Stimulated activated CD4-positive, alpha-beta T cell treated with anti-CD3 and anti-CD28 coated beads, Interleukin-15, amount 100 ng/mL, for 1 hour (primary cell): ENCODE results near the gene ZNF821.
"Not testable (repeated sequence)": the region's sequence is repeated elsewhere in the genome, so short reads cannot be mapped to it uniquely, and the experiment has no call there.

Experiments
- DNase-seq, 2 donors: peaks; one replicate each; pipeline ENCODE4 v3.0.0-alpha.2; 2020; ENCODE audit warnings: low read depth in 1 of 2, low spot score in 1 of 2

ZNF821 gene

DNA sequence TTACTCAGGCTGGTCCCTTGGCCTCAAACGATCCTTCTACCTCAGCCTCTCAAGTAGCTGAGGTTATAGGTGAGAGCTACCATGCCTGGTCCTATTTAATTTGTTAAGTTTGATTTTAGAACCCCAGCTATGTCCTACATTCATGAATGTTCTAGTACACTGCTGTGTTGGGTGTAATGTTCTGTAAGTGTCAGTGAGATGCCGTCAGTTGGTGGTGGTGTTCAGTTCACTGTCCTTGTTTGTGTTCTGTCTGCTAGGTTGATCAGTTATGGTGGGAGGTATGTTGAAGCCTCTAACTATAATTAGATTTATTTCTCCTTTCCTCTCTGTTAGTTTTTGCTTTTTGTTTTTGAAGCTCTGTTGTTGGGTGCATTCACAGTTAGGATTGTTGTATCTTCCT, 19.6 kb upstream of the ZNF821 start:
- no peak for DNase-seq

DNA sequence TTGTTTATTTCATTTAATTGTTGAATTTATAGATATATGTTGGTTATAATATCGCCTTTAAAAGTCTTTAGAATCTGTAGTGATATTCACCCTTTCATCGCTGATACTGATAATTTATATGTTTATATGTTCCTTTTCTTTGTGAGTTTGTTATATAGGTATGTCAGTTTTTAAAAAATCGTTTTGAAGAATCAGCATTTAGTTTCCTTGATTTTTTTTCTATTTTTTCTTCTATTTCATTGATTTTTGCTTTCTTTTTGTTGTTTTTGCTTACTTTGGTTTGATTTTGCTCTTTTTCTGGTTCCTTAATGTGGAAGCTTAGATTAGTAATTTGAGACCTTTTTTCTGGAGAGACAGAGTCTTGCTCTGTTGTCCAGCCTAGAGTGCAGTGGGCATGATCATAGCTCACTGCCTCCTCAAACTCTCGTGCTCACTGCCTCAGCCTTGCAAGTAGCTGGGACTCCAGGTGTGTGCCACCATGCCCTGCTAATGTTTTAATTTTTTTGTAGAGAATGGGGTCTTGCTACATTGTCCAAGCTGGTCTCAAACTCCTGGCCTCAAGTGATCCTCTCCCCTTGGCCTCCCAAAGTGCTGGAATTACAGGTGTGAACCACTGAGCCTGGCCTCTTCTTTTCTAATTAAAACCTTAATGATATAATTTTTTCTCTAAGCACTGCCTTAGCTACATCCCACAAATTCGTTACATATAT, 18.8 kb upstream of the ZNF821 start:
- DNase-seq: no peak

DNA sequence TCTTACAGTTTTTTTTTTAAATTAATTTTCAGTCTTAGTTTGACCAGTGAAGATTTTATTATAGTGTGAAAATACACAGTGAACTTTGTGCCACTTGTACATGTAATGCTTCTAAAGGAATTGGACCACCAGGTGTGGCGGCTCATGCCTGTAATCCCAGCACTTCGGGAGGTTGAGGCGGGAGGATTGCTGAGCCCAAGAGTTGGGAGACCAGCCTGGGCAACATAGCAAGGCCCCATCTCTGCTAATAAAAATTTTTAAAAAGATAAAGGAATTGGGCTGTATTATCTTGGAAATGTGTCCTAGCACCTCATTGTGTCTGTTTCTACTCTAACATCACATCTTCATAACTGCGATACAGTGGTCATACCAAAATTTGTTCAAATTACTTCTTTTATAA, 15.2 kb upstream of the ZNF821 start:
- DNase-seq: no peak

DNA sequence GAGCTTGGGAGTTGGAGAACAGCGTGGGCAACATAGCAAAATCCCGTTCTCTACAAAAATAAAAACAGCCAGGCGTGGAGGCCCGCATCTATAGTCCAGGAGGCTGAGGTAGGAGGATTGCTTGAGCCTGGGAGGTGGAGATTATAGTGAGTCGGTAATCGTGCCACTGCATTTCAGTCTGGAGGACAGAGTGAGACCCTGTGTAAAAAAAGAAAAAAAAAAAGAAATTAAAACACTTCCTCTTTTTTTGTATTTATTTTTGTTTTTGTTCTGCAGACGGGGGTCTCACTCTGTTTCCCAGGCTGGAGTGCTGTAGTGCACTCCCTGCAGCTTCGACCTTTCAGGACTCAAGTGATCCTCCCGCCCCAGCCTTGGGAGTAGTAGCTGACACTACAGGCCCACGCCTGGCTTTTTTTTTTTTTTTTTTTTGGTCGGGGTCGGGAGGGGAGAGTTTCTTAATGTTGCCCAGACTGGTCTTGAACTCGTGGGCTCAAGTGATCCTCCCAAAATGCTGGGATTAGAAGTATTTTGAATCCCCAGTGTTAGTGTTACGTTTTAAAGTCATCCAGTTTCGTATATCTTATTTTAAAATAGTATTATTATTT, 12.9 kb upstream of the ZNF821 start:
- DNase-seq: no peak

DNA sequence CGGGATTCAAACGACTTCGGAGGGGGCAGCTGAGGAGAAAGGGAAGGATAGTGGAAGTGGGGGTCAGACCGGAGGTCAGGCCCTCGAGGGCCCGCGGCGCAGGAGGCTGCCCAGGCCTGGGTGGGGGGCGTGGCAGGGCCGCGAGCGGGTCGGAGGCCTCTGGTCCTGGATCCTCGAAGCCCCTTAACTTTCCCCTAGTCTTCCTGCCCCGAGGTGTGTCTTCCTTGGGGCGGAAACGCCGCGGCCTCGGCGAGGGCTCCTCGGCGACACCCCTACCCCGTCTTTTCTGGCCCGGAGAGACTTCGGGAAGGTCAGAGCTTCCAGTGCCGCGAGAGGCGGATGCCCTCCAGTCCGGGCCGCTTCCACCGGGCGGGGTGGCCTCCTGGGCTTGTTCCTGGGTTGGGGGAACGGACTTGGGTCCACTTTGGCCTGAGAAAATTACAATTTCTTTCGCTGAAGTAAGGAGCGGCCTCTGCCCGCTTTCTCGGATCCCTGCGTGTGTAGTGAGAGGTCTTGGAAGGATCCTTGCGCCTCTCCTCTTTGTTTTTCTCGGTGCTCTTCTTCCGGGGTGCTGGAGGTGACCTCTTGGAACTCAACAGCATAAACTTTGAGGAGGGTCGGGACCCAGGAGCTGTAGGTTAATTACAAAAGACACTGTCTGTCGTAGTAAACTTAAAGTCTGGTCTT, 11.8 kb upstream of the ZNF821 start:
- DNase-seq: peak; percentile 17 to 27

DNA sequence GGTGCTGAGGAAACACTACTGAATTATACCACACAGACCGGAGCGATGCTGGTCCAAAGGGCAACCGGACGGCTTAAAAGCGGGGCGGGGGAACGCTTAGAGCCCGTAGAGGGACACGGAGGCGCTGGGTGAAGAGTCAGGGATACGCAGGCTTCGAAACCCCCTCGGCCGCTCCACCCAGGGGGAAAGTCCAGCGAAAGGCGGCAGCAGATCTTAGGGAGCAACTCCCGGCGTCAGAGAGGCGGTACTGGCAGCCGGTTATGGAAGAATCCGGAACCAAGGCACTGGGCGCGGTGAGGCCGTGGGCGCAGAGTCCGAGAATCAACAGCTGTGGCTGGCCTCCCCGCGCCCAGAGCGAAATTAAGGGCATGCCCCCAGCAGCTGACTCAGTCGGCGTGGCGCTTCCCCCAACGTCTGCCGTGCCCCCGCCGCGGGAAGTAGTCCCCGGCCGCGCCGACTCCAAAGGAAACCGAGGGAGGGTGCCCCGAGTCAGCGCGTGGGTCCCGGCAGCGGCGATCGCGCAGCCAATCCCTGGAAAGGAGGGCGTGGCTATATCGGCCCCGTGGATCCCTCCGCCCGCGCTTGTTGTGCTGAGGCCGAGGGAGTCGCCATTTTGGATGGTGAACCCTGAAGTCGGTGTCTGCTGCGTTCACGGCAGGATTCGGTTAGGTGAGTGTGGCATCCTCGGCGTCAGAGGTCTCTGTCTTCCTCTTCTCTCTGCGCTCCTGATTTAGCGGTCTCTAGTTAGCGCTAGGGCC, 11.1 kb upstream of the ZNF821 start, which contains the start of gene IST1:
TSS of gene IST1 (plus strand) at position 611 of the 758 bp plus-strand sequence. CDS start 20,110 bp downstream, outside the sequence.
- peak; percentile 95 to 97 for DNase-seq

DNA sequence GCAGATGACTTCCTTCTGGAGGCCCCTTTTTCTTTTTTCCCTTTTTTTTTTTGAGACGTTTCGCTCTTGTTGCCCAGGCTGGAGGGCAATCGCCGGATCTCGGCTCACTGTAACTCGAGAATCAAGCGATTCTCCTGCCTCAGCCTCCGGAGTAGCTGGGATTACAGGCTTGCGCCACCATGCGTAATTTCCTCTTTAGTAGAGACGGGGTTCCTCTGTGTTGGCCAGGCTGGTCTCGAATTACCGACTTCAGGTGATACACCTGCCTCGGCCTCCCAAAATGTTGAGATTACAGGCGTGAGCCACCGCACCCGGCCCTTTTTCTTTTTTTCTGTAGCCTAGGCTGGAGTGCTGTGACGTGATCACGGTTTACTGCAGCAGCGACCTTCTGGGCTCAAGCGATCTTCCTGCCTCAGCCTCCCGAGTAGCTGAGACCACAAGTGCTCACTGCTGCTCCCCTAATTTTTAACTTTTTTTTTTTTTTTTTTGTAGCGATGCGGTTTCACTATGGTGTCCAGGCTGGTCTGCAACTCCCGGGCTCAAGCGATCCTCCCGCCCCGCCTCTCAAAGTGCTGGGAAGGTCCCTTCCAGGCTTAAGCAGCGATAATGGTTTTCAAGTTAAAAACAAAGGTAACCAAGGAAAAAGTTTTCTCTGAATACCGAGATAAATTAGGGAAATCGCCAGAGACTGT, 10.4 kb upstream of the ZNF821 start:
- DNase-seq: no peak

DNA sequence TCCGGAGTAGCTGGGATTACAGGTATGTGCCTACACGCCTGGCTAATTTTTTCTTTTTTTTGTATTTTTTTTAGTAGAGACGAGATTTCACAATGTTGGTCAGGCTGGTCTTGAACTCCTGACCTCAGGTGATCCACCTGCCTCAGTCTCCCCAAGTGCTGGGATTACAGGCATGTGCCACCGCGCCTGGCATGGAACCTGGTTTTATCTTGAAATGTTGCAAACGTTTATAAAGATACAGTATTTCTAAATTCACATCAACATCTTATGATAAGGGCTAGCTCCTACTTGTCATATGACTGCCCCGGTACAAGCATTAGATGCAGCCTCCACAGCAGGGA, 9.9 kb upstream of the ZNF821 start:
- no peak for DNase-seq

DNA sequence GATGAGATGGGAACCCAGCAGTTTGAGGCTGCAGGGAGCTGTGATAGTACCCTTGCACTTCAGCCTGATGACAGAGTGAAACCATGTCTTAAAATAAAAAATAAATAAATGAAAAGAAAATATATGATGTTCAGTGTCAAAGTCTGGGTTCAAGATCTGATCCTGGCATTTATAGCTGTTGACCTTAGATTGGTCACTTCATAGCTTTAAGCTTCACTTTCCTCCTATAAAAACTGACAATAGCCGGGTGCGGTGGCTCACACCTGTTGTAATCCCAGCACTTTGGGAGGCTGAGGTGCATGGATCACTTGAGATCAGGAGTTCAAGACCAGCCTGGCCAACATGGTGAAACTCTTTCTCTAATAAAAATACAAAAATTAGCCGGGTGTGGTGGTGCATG, 5.2 kb upstream of the ZNF821 start:
- no peak for DNase-seq

DNA sequence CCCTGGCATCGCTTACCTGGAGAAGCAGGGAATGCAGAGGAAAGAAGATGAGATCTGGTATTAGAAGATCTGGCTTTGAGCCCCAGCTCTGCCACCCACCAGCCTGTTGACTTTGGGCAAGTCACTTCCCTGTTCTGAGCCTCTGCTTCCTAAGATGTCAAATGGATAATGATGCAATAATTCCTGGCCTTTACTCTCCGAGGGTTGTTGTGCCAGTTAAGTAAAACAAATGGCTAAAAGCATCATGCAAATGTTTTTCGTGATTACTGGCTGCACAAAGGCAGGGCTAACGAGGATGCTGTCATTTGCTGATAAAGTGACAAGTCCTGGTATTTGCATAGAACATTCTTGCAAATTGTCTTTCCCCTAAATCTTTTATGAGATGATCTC, 1.3 kb upstream of the ZNF821 start:
- DNase-seq: no peak

DNA sequence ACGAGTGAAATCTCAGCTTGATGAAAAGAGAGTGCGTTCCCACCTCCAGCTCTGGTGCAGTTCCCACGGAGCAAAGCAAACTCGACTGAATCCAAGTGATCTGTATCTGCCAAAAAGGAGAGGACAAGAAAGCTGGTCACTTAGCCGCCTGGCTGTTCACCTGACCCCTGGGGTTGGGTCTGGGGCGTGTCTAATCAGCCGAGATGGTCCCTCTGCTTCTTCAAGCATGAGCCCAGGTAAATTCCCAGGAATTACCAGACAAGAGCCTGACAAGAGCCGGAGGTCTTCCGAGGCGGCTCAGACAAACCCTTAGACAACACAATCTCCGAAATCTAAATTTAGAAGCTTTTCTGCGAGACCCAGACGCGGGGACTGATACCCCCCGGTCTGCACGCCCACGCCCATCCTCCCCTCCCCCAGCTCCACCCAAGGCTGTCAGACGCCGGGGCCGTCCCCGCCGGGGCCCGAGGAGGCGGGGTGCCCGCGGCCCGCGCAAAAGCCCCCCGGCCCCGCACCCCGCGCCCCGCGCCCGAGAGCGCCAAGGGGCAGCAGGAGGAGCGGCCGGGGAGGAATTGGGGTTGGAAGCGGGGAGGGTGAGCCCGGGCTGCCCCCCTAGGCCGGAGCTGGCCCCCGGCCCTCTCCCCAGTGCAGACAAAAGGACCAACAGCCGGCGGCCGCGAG, 674 bp downstream of the ZNF821 start:
- peak; percentile 28 to 56 for DNase-seq

DNA sequence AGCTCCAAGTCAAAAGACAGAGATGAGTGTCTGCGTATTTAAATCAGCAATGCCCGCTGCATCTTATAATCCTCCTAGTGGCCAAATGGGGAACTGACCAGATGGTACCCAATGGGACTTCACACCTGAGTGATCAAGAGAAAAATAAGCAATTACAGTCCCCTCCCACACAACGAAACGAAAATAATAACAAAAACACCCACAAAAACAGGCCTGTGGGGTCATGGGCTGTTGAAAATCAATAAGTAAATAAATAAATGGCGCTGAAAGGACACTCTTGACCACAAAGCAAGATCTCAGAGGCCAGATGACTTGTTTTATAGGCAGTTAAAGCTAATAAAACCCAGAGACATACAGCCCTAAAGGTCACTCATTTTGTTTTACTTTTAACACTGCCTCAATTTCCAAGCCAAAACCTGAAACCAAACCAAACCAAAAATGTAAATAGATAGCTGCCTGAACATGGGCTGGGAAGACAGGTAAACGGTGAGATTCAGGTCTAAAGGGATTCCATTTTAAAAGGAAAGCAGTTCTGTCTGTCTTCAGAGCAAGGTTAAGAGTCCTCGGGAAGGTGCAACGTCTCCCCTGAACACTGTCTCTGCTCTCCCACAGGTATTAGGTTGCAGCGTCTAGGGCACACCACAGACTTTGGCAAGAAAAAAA, 1.3 kb downstream of the ZNF821 start:
- DNase-seq: peak in 1 of 2 donors; percentile 55

DNA sequence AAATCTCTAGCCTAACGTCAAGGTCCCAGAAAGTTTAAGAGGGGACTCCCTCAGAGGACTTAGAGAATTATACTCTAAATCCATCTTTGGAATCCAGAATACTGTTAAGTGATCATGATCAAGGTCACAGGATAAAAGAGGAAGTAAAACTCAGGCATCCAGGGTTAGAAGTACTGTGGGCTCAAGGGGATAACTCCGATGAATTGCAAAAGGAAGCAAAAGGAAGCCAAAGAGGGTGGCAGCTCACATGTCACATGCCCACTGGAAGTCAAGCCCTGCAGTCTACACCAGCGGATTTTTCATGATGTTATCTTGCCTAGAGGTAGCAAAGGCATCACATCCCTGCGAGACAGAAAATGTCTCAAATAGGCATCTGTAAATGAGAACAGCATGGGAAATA, 3.8 kb downstream of the ZNF821 start:
- no peak for DNase-seq

DNA sequence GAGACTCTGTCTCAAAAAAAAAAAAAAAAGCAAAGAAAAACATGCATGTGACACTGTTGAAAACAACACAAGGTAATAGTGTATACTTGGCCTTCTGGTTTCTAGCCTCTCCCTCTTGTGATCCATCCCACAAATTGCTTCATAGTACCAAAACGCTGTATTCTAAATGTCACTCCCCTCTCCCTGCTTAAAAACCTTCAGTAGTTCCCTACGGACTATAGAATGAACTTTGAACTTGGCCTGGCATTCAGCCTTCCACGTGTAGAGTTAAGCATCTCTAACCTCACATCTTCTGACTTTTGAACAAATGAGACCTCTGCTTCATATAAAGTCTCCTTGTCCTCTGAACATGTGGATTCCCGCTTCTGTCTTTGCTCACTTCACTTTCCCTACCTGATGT, 5.1 kb downstream of the ZNF821 start:
- no peak for DNase-seq

DNA sequence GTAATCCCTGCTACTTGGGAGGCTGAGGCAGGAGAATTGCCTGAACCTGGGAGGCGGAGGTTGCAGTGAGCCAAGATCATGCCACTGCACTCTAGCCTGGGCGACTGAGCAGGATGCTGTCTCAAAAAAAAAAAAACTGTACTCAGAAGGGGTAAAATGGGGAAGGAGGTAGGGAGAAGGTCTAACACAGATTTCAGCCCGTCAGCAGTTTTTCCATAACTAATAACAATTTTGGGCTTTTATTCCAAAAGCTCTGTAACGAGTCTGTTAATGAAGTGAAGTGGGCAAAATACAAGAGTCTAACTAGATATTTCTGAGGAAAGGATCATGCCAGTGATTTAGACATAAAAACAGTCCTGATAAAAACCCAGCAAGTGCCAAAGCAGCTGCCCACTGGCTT, 10.8 kb downstream of the ZNF821 start:
- DNase-seq: no peak

DNA sequence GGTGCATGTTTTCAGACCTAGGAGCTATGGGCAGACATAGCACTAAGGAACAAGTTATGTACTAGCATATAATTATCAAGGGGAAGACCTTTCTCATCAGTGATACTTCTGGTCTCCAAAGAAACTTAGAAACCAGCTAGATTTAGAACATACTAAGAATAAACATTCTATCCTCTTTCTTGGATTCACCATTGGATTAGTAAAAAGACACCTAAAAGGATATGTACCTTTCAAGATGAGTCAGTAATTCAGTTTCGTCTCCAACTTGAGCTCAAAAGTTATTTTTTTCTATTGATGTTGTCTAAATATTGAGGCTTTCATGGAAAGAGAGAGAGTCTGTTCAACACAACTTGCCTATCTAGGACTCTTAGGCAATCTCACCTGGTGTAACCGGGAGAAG, 13.2 kb downstream of the ZNF821 start:
- DNase-seq: no peak

DNA sequence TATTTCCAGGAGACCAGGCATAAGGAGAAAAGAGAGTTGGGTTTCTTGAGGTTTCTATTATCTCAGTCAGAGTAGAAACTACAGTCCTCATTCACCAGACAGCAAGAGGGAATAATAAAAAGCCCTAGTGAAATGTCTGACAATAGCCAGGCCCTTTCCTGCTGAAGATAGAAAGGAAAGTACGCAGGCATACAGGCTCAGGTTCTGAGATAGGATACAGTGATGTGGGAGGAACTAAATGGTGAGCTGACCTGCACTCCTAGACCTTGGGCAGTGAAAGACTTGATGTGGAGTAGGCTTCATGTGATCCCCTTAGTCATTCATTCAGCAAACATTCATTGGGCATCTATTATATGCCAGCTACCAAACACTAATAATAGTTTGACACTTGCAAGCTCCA, 14.9 kb downstream of the ZNF821 start:
- no peak for DNase-seq

DNA sequence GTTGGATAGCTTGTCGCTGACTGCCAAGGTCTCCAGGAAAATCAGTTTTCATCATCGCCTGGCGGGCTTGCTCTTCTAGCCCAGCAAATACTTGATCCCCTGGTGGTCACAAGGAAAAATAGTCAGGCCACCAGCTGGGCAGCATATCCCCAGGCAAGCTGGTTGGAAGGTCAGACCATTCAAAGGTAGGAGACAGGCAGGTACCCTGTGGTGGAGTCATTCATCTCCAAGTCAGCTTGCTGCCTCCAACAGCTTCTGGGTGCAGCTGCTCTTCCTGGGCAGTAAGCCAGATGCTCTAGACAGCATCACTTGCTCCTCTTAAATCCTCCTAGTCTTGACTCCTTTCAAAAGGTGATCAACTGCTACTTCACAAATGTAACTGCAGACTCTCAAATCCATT, 16.0 kb downstream of the ZNF821 start:
- DNase-seq: no peak

DNA sequence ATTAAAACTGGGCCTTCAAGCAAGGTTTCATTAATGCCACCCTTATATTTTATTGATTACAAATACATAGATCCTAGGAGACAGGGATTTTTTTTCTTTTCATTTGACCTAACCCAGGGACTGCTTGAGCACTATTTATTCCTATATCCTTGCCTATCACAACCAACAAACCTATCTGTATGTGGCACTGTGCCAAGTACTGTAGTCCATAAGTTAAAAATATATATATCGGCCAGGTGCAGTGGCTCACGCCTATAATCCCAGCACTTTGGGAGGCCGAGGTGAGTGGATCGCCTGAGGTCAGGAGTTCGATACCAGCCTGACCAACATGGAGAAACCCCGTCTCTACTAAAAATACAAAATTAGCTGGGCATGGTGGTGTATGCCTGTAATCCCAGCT, 16.8 kb downstream of the ZNF821 start:
- not testable (repeated sequence) for DNase-seq

DNA sequence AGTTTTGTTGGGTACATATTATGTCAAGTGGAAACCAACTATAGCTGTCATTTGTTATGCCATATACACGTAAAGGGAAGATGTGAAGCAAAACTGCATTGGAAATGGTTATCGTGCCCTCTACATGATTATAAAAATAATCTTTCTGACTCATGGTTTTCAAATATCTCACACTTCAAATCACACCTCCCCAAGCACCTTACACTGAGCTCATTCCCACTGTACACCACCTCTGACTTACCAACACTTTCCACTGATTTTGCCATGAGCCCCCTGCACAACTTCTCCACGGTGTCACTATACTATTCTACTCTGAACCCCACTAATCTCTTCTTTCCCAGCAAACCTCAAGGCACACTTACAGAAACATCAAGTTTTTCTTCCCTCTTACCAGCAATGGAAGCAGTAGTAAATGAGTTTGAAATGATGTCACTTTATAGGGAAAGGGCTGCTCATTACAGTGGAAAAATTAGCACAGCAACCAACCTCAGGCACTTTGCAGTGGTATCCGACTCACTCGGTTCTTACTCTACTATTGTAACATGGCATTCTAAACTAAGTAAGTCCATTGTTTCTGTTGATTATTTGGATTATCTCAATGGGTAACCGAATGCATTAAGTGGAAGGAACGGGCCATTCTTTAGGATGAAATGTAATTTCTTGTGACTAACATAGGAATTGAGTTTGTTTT, 18.7 kb downstream of the ZNF821 start:
- no peak for DNase-seq
